Keratinocyte (primary cell): ENCODE results near the gene OR52K2.

Experiments used
- EZH2 ChIP-seq: IDR thresholded peaks from one replicate; pipeline ENCODE4 v1.6.1; 2012; ENCODE audit warnings: inconsistent platforms, mild to moderate bottlenecking, low read length, moderate library complexity
- TF ChIP-seq, protein P1 (sequence below), 3 experiments: IDR thresholded peaks in 1 of 3; conservative IDR thresholded peaks in 1 of 3; optimal IDR thresholded peaks in 1 of 3; 2 replicates in 2 of 3; 3 replicates in 1 of 3; pipeline versions ENCODE3 to v1.5.1; 2011; ENCODE audit warnings: low read length in 3 of 3, mild to moderate bottlenecking in 3 of 3, moderate library complexity in 2 of 3, control low read depth in 1 of 3, inconsistent platforms in 1 of 3; ENCODE audit not compliant: insufficient read depth in 2 of 3; ENCODE audit errors: extremely low read depth in 1 of 3

- TF ChIP-seq, protein P1, sequence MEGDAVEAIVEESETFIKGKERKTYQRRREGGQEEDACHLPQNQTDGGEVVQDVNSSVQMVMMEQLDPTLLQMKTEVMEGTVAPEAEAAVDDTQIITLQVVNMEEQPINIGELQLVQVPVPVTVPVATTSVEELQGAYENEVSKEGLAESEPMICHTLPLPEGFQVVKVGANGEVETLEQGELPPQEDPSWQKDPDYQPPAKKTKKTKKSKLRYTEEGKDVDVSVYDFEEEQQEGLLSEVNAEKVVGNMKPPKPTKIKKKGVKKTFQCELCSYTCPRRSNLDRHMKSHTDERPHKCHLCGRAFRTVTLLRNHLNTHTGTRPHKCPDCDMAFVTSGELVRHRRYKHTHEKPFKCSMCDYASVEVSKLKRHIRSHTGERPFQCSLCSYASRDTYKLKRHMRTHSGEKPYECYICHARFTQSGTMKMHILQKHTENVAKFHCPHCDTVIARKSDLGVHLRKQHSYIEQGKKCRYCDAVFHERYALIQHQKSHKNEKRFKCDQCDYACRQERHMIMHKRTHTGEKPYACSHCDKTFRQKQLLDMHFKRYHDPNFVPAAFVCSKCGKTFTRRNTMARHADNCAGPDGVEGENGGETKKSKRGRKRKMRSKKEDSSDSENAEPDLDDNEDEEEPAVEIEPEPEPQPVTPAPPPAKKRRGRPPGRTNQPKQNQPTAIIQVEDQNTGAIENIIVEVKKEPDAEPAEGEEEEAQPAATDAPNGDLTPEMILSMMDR (optimal IDR thresholded peaks at IDR 0.05 in 1 of 3, IDR thresholded peaks at IDR 0.05 in 1 of 3, conservative IDR thresholded peaks at IDR 0.05 in 1 of 3; ENCODE audit: extremely low read depth in 1 of 3, insufficient read depth in 2 of 3, low read length in 3 of 3), result no peak
- TF ChIP-seq EZH2, result no peak
Observed at GRCh38 chr11:4416306-4416705, 32.8 kb upstream of the OR52K2 start.
